ENCODE data around the gene C1orf52.

The C1orf52 gene

GRCh38 chr1:85259118-85259911, at the start of gene C1orf52:
C1orf52 (minus strand) TSS chr1:85259662; CDS start chr1:85259633, 29 bp downstream.
- DNase-seq (ENCODE audit: low read depth): peak; percentile 97

- no peak for DNase-seq (ENCODE audit: low read depth)
These were observed 49.4 kb upstream of the C1orf52 start for GRCh38 chr1:85308833-85309350.

DNA sequence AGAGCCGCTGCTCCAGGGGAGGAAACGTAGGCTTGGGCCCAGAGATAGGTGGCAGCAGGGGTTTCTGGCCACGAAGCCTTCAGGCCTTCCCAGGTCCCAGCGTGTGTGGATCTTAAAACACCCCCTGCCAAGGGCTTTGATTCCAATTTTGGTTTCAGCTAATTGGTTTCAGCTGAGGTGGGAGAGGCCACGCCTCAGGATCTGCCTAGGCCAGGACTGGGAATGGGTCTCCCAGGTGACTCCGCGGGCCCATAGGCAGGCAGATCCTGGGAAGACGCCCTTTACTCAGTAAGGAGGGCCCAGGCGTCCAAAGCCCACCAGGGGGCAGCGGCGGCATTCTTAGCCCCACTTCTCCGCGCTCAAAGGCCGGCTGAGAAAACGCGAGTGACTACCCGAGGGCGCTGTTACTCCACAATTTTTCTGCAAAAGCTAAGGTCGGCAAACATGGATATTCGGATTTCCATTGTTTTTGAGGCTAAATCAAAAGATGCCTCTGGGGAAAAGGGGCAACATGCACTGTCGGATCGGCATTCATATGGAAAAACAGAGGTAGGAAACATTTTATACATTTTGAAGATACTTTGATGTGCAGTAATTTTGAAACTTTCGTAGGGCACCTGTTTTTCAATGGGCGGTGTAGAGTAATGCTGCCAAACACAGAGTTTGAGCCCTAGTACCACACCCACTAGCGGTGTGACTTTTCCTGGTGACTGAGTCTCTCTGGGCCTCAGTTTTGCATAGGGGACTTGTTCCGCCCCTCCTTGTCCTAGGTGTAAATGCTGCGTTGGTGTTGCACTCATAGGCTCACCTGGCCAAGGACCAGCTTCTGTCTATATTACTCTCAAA, 48.7 kb upstream of the C1orf52 start:
- peak; percentile 59 for DNase-seq (ENCODE audit: low read depth)

DNA sequence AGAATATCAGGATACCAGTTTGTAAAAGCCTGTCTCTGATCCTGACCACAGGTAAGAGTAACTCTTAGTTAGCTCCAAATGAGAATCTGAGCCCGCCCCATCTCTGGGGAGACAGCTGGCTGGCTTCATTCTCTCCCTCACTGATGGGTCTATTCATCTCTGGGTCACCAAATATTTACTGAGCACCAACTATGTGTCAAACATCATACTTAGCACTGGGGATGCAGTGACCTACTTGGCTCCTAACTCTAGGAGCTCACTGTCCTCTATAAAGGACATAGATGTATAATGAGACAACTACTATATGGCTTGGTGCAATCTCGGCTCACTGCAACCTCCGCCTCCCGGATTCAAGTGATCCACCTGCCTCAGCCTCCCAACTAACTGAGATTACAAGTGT, 46.8 kb upstream of the C1orf52 start:
- DNase-seq (ENCODE audit: low read depth): no peak

DNA sequence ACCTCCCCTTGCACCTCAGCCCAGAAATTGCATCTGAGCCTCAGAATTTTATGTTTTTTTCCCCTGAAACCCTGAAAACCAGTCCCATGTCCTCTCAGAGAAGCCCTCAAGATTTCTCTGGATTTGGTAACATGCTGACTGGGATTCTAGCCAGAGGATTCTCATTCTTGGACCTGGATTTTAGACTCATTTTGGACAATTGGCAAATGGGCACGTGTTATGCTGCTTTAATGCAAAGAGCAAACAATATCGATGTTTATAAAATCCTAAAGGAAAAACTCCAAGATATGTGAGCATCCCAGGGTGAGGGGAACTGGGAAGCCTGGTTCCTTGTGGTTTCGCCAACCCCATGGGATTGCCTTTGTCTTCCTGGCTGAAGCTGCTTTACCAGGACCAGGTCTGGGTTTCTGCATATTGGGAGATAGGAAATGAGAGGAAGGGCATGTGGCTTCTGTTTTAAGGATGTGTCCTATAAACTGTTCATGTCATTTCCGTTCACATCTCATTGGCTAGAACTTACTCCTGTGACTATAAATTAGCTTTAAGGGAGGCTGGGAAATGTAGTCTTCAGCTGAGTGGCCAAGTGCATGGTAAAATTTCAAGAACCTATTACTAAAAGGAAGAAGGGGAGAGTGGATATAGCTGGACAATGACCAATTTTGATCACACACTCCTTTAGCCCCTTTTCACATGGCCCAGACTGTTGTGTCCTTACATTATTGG, 44.1 kb upstream of the C1orf52 start:
- no peak for DNase-seq (ENCODE audit: low read depth)

DNA sequence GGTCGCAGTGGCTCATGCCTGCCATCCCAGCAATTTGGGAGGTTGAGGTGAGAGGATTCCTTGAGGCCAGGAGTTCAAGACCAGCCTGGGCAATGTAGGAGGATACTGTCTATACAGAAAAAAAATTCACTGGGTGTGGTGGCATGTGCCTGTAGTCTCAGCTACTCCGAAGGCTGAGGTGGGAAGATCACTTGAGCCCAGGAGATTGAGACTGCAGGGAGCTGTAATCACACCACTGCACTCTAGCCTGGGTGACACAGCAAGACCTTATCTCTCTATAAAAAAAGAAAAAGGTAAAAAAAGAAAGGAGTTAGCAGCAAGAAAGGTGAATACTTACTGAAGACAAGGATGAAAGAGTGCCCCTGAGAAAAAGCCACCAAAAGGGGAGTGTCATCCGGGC, 40.7 kb upstream of the C1orf52 start:
- DNase-seq (ENCODE audit: low read depth): no peak

GRCh38 chr1:85297855-85298629, 38.6 kb upstream of the C1orf52 start:
- peak; percentile 70 for DNase-seq (ENCODE audit: low read depth)

DNA sequence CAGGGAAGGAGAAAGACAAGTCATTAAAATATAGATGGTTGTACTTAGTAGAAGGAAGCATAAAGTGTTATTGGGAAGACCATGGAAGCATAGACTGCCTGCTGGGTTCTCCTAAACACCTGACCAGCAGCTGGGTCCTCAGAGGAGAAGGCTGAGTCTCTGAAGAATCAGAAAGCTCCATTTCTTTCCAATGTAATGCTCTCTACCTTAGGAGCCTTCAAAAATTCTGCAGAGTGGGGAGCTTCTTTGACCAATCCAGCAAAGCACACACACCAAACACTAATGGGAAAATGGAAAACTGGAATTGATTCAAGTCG, 38.0 kb upstream of the C1orf52 start:
- no peak for DNase-seq (ENCODE audit: low read depth)

- DNase-seq (ENCODE audit: low read depth): no peak
These were observed 37.5 kb upstream of the C1orf52 start for GRCh38 chr1:85296980-85297379.

- DNase-seq (ENCODE audit: low read depth): no peak
These were observed 36.2 kb upstream of the C1orf52 start for GRCh38 chr1:85295654-85296053.

DNA sequence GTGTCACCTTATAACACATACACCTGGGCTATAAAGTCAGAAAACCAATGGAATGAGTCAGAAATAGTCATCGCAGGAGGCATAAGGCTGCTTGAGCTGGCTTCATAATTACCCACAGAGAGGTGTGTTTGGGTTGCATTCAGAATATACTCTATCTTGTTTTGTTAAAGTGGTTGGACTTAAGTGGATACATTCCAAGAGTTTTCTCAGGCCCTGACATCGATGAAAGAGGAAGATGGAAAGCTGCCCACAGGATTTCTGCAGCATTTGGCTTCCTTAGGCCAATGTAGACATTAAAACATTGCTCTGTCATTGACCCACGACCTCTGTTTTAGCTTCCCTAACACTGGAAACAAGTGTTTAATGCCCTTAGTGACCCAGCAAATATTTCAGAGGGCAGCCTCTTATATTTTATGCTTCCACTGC, 35.6 kb upstream of the C1orf52 start:
- DNase-seq (ENCODE audit: low read depth): no peak

DNA sequence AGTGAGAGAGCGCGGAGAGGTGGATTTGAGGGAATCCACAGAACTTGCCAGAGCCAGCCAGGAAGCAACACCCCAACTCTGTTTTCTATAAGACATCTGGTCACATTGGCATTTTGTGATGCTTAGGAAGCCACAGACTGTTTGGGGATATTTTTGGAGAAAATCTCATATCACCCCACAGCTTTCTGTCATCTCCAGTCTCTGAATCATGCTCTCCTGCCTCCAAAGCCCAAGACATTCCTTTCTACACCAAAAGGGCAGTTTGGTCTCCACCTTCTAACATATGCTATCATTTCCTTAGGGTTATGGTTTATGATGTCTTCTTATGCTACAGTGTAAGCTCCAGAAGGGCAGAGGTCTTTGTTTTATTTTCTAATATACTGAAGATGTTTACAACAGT, 31.4 kb upstream of the C1orf52 start:
- DNase-seq (ENCODE audit: low read depth): no peak

GRCh38 chr1:85289848-85290335, 30.4 kb upstream of the C1orf52 start:
- DNase-seq (ENCODE audit: low read depth): no peak

DNA sequence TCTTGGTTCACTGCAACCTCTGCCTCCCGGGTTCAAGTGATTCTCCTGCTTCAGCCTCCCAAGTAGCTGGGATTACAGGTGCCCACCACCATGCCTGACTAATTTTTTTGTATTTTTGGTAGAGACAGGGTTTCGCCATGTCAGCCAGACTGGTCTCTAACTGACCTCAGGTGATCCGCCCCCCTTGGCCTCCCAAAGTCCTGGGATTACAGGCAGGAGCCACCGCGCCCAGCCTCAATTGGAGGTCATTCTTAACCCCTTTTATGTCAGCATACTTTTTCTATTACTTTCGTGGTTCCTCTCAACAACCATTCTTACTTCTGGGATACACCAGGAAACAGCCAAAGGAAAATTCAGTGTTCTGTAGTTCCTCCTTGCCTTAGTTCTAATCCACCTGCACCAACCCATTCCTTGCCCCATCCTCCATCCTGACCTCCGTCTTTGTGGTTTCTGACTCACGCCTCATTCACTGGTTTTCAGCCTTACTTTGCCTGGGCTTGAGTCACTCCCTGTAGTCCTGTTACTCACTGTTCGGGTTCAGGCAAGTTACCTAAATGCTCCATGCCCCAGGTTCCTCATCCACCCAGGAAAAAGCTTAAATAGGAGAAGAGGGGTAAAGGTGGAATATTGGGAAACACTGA, 29.9 kb upstream of the C1orf52 start:
- no peak for DNase-seq (ENCODE audit: low read depth)

GRCh38 chr1:85284202-85284601, 24.7 kb upstream of the C1orf52 start:
- DNase-seq (ENCODE audit: low read depth): no peak

GRCh38 chr1:85283475-85284199, 24.2 kb upstream of the C1orf52 start:
- DNase-seq (ENCODE audit: low read depth): no peak

- DNase-seq (ENCODE audit: low read depth): no peak
These were observed 23.0 kb upstream of the C1orf52 start for GRCh38 chr1:85282424-85282823.

- DNase-seq (ENCODE audit: low read depth): no peak
These were observed 21.2 kb upstream of the C1orf52 start for GRCh38 chr1:85280636-85281035.

DNA sequence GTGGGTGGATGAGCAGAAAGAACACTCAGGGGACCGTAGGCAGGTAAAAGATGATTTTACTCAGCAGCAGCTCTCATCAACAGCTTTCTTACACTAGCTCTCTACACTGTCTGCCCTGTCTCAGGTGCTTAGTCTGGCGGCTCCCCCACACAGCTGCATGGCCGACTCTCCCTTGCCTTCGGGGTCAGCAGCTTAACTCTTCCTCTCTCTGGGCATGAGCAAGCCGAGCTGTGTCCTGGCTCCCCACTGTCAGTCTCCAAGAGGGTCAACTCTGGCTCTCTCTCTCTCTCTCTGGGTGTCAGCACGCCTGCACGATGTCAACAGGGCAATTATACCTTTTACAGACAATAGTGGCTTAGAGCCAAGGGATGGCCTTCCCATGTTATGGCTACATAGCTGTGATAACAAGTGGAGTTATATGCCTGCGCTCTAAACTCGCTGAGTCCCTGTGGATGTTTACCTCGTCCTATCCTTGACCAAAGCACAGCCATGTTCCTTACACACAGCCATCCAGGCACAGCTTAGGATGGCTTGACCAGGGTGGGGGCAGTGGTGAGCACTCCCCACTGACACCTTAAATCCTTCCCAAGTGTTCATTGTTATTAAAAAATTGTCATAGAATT, 20.1 kb upstream of the C1orf52 start:
- DNase-seq (ENCODE audit: low read depth): no peak

- peak; percentile 29 for DNase-seq (ENCODE audit: low read depth)
These were observed 19.4 kb upstream of the C1orf52 start for GRCh38 chr1:85278853-85279314.
